NCI-H226 (cell line): ENCODE data around the gene ROBO1.

Source experiments
- DNase-seq: peaks from one replicate; pipeline ENCODE4 v3.0.0-alpha.2; 2015

ROBO1 gene

GRCh38 chr3:79664455-79664854 lies 103.3 kb downstream of the ROBO1 start:
- no peak for DNase-seq

GRCh38 chr3:79661896-79662295 lies 105.9 kb downstream of the ROBO1 start:
- no peak for DNase-seq

- no peak for DNase-seq
Observed at GRCh38 chr3:79657076-79657475, 110.7 kb downstream of the ROBO1 start.

- no peak for DNase-seq
Observed at GRCh38 chr3:79654019-79654418, 113.8 kb downstream of the ROBO1 start.

GRCh38 chr3:79653266-79653830 lies 114.5 kb downstream of the ROBO1 start:
- no peak for DNase-seq

GRCh38 chr3:79651536-79652065 lies 116.2 kb downstream of the ROBO1 start:
- peak; percentile 33 for DNase-seq

- DNase-seq: no peak
Observed at GRCh38 chr3:79639855-79640254, 127.9 kb downstream of the ROBO1 start.

- no peak for DNase-seq
Observed at GRCh38 chr3:79636372-79636771, 131.4 kb downstream of the ROBO1 start.

- no peak for DNase-seq
Observed at GRCh38 chr3:79632842-79633241, 135.0 kb downstream of the ROBO1 start.

GRCh38 chr3:79618883-79619282 lies 148.9 kb downstream of the ROBO1 start:
- DNase-seq: peak; percentile 7

- DNase-seq: no peak
Observed at GRCh38 chr3:79606414-79606813, 161.4 kb downstream of the ROBO1 start.

GRCh38 chr3:79604681-79605080 lies 163.1 kb downstream of the ROBO1 start:
- DNase-seq: peak; percentile 63

GRCh38 chr3:79602385-79602784 lies 165.4 kb downstream of the ROBO1 start:
- DNase-seq: no peak

GRCh38 chr3:79598594-79598993 lies 169.2 kb downstream of the ROBO1 start:
- no peak for DNase-seq

- DNase-seq: no peak
Observed at GRCh38 chr3:79597709-79598108, 170.1 kb downstream of the ROBO1 start.

- no peak for DNase-seq
Observed at GRCh38 chr3:79587150-79587549, 180.6 kb downstream of the ROBO1 start.

GRCh38 chr3:79586232-79586631 lies 181.6 kb downstream of the ROBO1 start:
- DNase-seq: peak; percentile 24

- no peak for DNase-seq
Observed at GRCh38 chr3:79572930-79573329, 194.9 kb downstream of the ROBO1 start.

- no peak for DNase-seq
Observed at GRCh38 chr3:79568938-79569337, 198.9 kb downstream of the ROBO1 start.

- no peak for DNase-seq
Observed at GRCh38 chr3:79564192-79564591, 203.6 kb downstream of the ROBO1 start.

- no peak for DNase-seq
Observed at GRCh38 chr3:79560698-79561097, 207.1 kb downstream of the ROBO1 start.

GRCh38 chr3:79558943-79559342 lies 208.9 kb downstream of the ROBO1 start:
- DNase-seq: no peak

- no peak for DNase-seq
Observed at GRCh38 chr3:79555655-79556054, 212.1 kb downstream of the ROBO1 start.

- DNase-seq: no peak
Observed at GRCh38 chr3:79551997-79552396, 215.8 kb downstream of the ROBO1 start.

GRCh38 chr3:79551321-79551892 lies 216.4 kb downstream of the ROBO1 start:
- DNase-seq: no peak
